ENCODE data around the gene TAS2R7.
"Not testable (repeated sequence)": the region's sequence is repeated elsewhere in the genome, so short reads cannot be mapped to it uniquely, and the experiment has no call there.

TAS2R7 gene
- 0 to 0.77 (median 0) reads per million in 17 experiments for total RNA-seq

GRCh38 chr12:10802587-10802986 is at the start of gene TAS2R7:
Gene TAS2R7, minus strand, starts transcription at chr12:10802627. Its CDS starts 57 bp downstream, at chr12:10802570.
- DNase-seq = no peak

- DNase-seq = no peak
These were observed 48.9 kb upstream of the TAS2R7 start for GRCh38 chr12:10851243-10851858.

GRCh38 chr12:10849425-10849878 is 47.0 kb upstream of the TAS2R7 start, which contains the start of gene PRR4:
Gene PRR4, minus strand, starts transcription at chr12:10849475. Its CDS starts 38 bp downstream, at chr12:10849437.
- DNase-seq = no peak

GRCh38 chr12:10847744-10848143 is 45.3 kb upstream of the TAS2R7 start:
- DNase-seq = no peak

- no peak for DNase-seq
These were observed 40.4 kb upstream of the TAS2R7 start for GRCh38 chr12:10842862-10843261.

- DNase-seq = no peak
These were observed 36.0 kb upstream of the TAS2R7 start for GRCh38 chr12:10838461-10838860.

- no peak for DNase-seq
These were observed 27.6 kb upstream of the TAS2R7 start for GRCh38 chr12:10829994-10830393.

- no peak for DNase-seq
These were observed 23.8 kb upstream of the TAS2R7 start, which contains the start of gene TAS2R10 for GRCh38 chr12:10826258-10826657. Gene TAS2R10, minus strand, starts transcription at chr12:10826358. Its CDS starts 89 bp downstream, at chr12:10826269.

- DNase-seq = no peak
These were observed 22.5 kb upstream of the TAS2R7 start for GRCh38 chr12:10824957-10825356.

GRCh38 chr12:10811883-10812536 is 9.6 kb upstream of the TAS2R7 start:
- no peak for DNase-seq

- no peak for DNase-seq
These were observed 7.6 kb upstream of the TAS2R7 start, which contains the start of gene TAS2R9 for GRCh38 chr12:10810068-10810467. Gene TAS2R9, minus strand, starts transcription at chr12:10810168. Its CDS starts 93 bp downstream, at chr12:10810075.

GRCh38 chr12:10807186-10807585 is 4.8 kb upstream of the TAS2R7 start, which contains the start of gene TAS2R8:
Gene TAS2R8, minus strand, starts transcription at chr12:10807286. Its CDS starts 306 bp downstream, at chr12:10806980.
- no peak for DNase-seq

- no peak for DNase-seq
These were observed 686 bp downstream of the TAS2R7 start for GRCh38 chr12:10801741-10802140.

- DNase-seq = no peak
These were observed 8.2 kb downstream of the TAS2R7 start for GRCh38 chr12:10794222-10794621.

- DNase-seq = not testable (repeated sequence)
These were observed 10.7 kb downstream of the TAS2R7 start for GRCh38 chr12:10791769-10792168.

GRCh38 chr12:10783252-10783651 is 19.2 kb downstream of the TAS2R7 start:
- DNase-seq = no peak

- no peak for DNase-seq
These were observed 23.3 kb downstream of the TAS2R7 start for GRCh38 chr12:10779103-10779502.

- peak; percentile 4 to 51 (median 32) for DNase-seq
These were observed 31.2 kb downstream of the TAS2R7 start for GRCh38 chr12:10771132-10771733.

- DNase-seq = no peak
These were observed 42.8 kb downstream of the TAS2R7 start for GRCh38 chr12:10759657-10760056.

GRCh38 chr12:10756194-10756593 is 46.2 kb downstream of the TAS2R7 start:
- DNase-seq = no peak

GRCh38 chr12:10753059-10753458 is 49.4 kb downstream of the TAS2R7 start:
- DNase-seq = no peak
